Measurements from ENCODE around the gene PLEKHG2.

- no peak for TF ChIP-seq CTCF (IDR thresholded peaks at IDR 0.05; ENCODE audit: low read depth, low read length, missing input control)
- no peak for TF ChIP-seq RAD21 (IDR thresholded peaks at IDR 0.05)
- no peak for TF ChIP-seq JUND (IDR thresholded peaks at IDR 0.05)
- no peak for TF ChIP-seq REST (IDR thresholded peaks at IDR 0.05)
- no peak for TF ChIP-seq EGR1 (IDR thresholded peaks at IDR 0.05; ENCODE audit: low read depth in 2 of 2)
- TF ChIP-seq SP1 (IDR thresholded peaks at IDR 0.05), result no peak
- TF ChIP-seq ZBTB33 (IDR thresholded peaks at IDR 0.05), result no peak
- TF ChIP-seq ATF3 (IDR thresholded peaks at IDR 0.05), result no peak
- TF ChIP-seq MAX (IDR thresholded peaks at IDR 0.05), result no peak
- no peak for TF ChIP-seq GABPA (IDR thresholded peaks at IDR 0.05 in 1 of 2, conservative IDR thresholded peaks at IDR 0.05 in 1 of 2)
- TF ChIP-seq RXRA (IDR thresholded peaks at IDR 0.05), result no peak
- no peak for TF ChIP-seq TAF1 (conservative IDR thresholded peaks at IDR 0.05)
- TF ChIP-seq NR2F2 (IDR thresholded peaks at IDR 0.05), result no peak
These were observed 2.9 kb downstream of the PLEKHG2 start for GRCh38 chr19:39415111-39416046.
